RWPE1 (cell line): ENCODE data around the gene DUS2.

ENCODE experiments used
- CTCF ChIA-PET: fragments of 350-600 bp; sonication (Branson Sonifier 250); formaldehyde crosslinking; extraction: SDS; loops from one replicate; lab custom pipeline; 2021; lab: Yijun Ruan, JAX
- POLR2A ChIA-PET: fragments of 400-600 bp; formaldehyde crosslinking; extraction: SDS; loops from one replicate; lab custom pipeline; 2020; ENCODE audit warnings: antibody characterized with exemption; ENCODE audit not compliant: low non-redundant PET; lab: Yijun Ruan, JAX
- DNase-seq: peaks from one replicate; pipeline ENCODE4 v3.0.0; 2012; ENCODE audit warnings: low spot score
- H3K27ac ChIP-seq: fragments of 450-650 bp; 2 replicates; pipeline ENCODE4 v1.5.1; 2017
- CTCF ChIP-seq: fragments of 450-650 bp; conservative IDR thresholded peaks from 2 replicates; pipeline ENCODE4 v1.5.1; 2017; ENCODE audit warnings: low read depth, mild to moderate bottlenecking

Gene DUS2

GRCh38 chr16:68040506-68041288 is 17.6 kb downstream of the DUS2 start:
- peak; percentile 90 for TF ChIP-seq CTCF
- ChIA-PET POLR2A (no interaction called here), CTCF (interaction anchor here (0.5 to 1.5 kb wide), 21 partner anchors 8 to 224 kb away, joined by 3 to 18 read pairs (median 4); partner anchors contain the start of genes DDX28, DUS2 and PSMB10)
- peak; percentile 78 for DNase-seq
- H3K27ac ChIP-seq, result no peak overlapping the region

GRCh38 chr16:68041783-68042182 is 18.7 kb downstream of the DUS2 start:
- no peak overlapping the region for H3K27ac ChIP-seq

GRCh38 chr16:68046106-68046505 is 23.0 kb downstream of the DUS2 start:
- ChIA-PET POLR2A (no interaction called here), CTCF (interaction anchor here (0.6 kb wide), 1 partner anchor 636 kb away, joined by 3 read pairs; no protein-coding TSS in a partner anchor)
- TF ChIP-seq CTCF, result no peak
- no peak overlapping the region for H3K27ac ChIP-seq
- DNase-seq, result no peak

More at GRCh38 chr16:68041783-68042182, 18.7 kb downstream of the DUS2 start:
- ChIA-PET CTCF (interaction anchor here (0.6 to 1.5 kb wide), 4 partner anchors 9 to 225 kb away, joined by 5 to 7 read pairs (median 6); no protein-coding TSS in a partner anchor), POLR2A (no interaction called here)
- DNase-seq, result no peak
- TF ChIP-seq CTCF, result no peak

- ChIA-PET CTCF (interaction anchor here (0.6 to 0.9 kb wide), 3 partner anchors 17 to 168 kb away, joined by 3 read pairs; no protein-coding TSS in a partner anchor), POLR2A (no interaction called here)
- DNase-seq, result no peak
- TF ChIP-seq CTCF, result no peak
- H3K27ac ChIP-seq, result no peak overlapping the region
Measured at GRCh38 chr16:68047987-68048386, 24.9 kb downstream of the DUS2 start.

GRCh38 chr16:68049449-68049848 is 26.4 kb downstream of the DUS2 start:
- no peak for DNase-seq
- H3K27ac ChIP-seq, result no peak overlapping the region
- ChIA-PET POLR2A (no interaction called here), CTCF (no interaction called here)
- TF ChIP-seq CTCF, result no peak

GRCh38 chr16:68055395-68055794 is 32.3 kb downstream of the DUS2 start:
- DNase-seq, result no peak
- CTCF ChIA-PET, result interaction anchor here (0.7 kb wide), 1 partner anchor 121 kb away, joined by 6 read pairs; no protein-coding TSS in a partner anchor
- no peak overlapping the region for H3K27ac ChIP-seq
- no peak for TF ChIP-seq CTCF
- POLR2A ChIA-PET, result no interaction called here
